Thoracic aorta (tissue), 2 donors: ENCODE results near the gene UBQLNL. TPM values are rescaled to one million over a fixed set of nuclear protein-coding genes. Genes with fewer than 3 reads are reported as not detected.

ENCODE experiments used
- ATAC-seq: fragments of 150-250 bp; one replicate; pipeline ENCODE4 v1.8.0; 2017; ENCODE audit warnings: low read depth; ENCODE audit not compliant: insufficient number of reproducible peaks, low FRiP score
- DNase-seq: peaks from one replicate; pipeline ENCODE4 v3.0.0-alpha.2; 2020; ENCODE audit warnings: low spot score
- H3K27ac ChIP-seq, 2 donors: fragments of 200-600 bp; sonication (generic); 1 replicate in 1 of 2; 2 replicates in 1 of 2; pipeline ENCODE4 v1.5.1; 2016; ENCODE audit warnings: mild to moderate bottlenecking in 2 of 2, moderate library complexity in 2 of 2
- H3K27me3 ChIP-seq: fragments of 200-600 bp; sonication (generic); replicated peaks from 2 replicates; pipeline ENCODE4 v1.6.0; 2016; ENCODE audit warnings: mild to moderate bottlenecking; ENCODE audit not compliant: insufficient read depth
- H3K36me3 ChIP-seq: fragments of 200-600 bp; sonication (generic); one replicate; pipeline ENCODE4 v1.5.1; 2016
- H3K4me1 ChIP-seq, 2 donors: fragments of 200-600 bp; sonication (generic); 1 replicate in 1 of 2; 2 replicates in 1 of 2; pipeline versions ENCODE4 v1.5.1 to v1.6.0; 2016; ENCODE audit warnings: low read depth in 2 of 2, mild to moderate bottlenecking in 1 of 2; ENCODE audit not compliant: control insufficient read depth in 1 of 2
- H3K4me3 ChIP-seq: fragments of 200-600 bp; sonication (generic); 2 replicates; pipeline ENCODE4 v1.5.1; 2016; ENCODE audit warnings: mild to moderate bottlenecking
- H3K9me3 ChIP-seq: fragments of 200-600 bp; sonication (generic); 2 replicates; pipeline ENCODE4 v1.5.1; 2016
- CTCF ChIP-seq: fragments of 200-600 bp; sonication (generic); IDR thresholded peaks from one replicate; pipeline ENCODE4 v1.5.1; 2019; ENCODE audit warnings: antibody characterized with exemption
- total RNA-seq, 2 donors: library from RNA; depleted of rRNA; stranded (reverse); fragments of >200 nt; gene quantifications; one replicate each; pipeline versions ENCODE4 v1.1.0 to v1.2.3, GENCODE V29; 2016

Gene UBQLNL
- total RNA-seq, 2 donors from 2014 or later, result 0.56 to 1.4 TPM

GRCh38 chr11:5536482-5536881 is 20.0 kb upstream of the UBQLNL start:
- H3K27me3 ChIP-seq, result no peaks in the 10 kb centered on the region
- no peak for TF ChIP-seq CTCF
- H3K27ac ChIP-seq, result no peak overlapping the region
- ATAC-seq, result no peak
- H3K9me3 ChIP-seq, result no peaks in the 10 kb centered on the region
- no peak for DNase-seq
- no peak overlapping the region for H3K4me3 ChIP-seq
- H3K36me3 ChIP-seq, result no peaks in the 10 kb centered on the region
- H3K4me1 ChIP-seq, result no peaks in the 10 kb centered on the region

GRCh38 chr11:5534046-5534445 is 17.5 kb upstream of the UBQLNL start:
- H3K4me1 ChIP-seq, result no peaks in the 10 kb centered on the region
- H3K27me3 ChIP-seq, result no peaks in the 10 kb centered on the region
- TF ChIP-seq CTCF, result no peak
- no peaks in the 10 kb centered on the region for H3K36me3 ChIP-seq
- ATAC-seq (no peak), DNase-seq (no peak)
- H3K9me3 ChIP-seq, result no peaks in the 10 kb centered on the region
- H3K4me3 ChIP-seq, result no peak overlapping the region
- no peak overlapping the region for H3K27ac ChIP-seq

DNA sequence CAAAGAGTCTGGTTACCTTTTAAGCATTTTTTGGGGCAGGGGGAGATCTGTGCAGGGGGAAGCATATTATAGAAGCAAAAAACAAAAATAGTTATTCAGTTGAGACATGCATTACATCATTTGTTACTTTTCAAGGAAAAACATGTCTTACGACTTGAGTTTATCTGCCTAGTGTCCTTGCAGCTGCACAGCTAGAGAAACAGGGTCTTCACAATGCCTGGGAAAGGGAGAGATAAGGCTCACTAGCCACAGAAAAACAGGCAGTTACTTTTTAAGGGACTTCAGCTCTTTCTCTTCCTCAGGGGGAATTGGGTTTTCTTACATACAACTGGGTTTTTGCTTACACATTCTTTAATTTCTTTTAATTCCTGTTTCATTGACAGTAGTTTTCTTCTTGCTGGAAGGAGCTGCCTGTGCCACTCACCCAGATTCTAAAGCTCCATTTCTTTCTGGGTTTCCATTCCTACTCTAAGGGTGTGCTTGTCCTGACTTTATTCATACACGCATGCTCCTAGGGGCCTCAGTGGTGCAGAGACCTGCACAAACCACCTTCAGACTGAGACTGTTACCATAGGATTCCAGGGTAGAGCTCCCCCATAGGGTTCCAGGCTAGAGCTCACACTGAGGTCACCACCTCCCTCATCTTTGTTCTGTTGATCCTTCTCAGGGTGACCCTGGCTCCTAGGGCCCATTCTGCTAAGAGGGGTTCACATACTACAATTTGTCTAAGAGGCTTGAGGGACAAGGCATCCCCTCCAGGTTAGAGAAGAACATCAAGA is 14.7 kb upstream of the UBQLNL start:
- no peak for DNase-seq

DNA sequence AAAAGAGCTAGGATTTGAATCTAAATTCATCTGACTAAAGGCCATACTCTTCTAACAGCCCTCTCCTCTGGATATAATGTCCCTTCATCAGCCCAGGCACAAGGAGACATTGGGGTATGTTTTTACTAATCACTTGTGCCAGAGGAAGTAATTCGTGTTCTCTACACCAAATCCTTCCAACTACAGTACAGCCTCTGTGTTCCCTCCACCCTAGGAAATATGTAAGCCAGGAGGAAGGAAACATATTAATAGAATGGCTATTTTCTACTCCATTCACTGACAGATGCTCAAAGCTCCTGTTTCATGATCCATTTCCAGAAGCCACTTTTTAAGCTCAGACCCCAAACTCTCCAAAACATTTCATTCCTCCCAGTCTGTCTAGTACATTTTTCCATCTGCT is 12.0 kb upstream of the UBQLNL start:
- H3K4me3 ChIP-seq, result no peak overlapping the region
- ATAC-seq, result no peak

More for the DNA sequence above, 14.7 kb upstream of the UBQLNL start:
- no peak for ATAC-seq
- no peaks in the 10 kb centered on the region for H3K36me3 ChIP-seq
- H3K9me3 ChIP-seq, result no peaks in the 10 kb centered on the region
- no peak overlapping the region for H3K27ac ChIP-seq
- no peaks in the 10 kb centered on the region for H3K4me1 ChIP-seq
- H3K4me3 ChIP-seq, result no peak overlapping the region
- H3K27me3 ChIP-seq, result no peaks in the 10 kb centered on the region
- no peak for TF ChIP-seq CTCF

DNA sequence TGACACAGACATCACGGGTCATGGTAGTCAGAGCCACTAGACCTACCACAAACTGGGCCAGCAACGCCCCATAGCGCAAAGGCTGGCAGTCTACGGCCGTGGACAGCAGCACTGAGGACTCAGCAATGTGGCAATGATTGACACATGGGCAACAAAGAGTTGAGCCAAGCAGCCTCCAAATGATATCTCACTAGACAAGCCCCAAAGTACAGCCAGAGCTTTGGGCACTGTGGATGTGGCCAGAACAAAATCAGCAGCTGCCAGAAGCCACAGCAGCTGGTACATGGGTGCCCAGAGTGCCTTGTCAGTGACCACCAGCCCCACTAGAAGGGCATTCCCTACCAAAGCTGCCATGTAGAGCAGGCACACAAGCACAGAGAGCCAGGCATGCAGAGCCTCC is 11.2 kb upstream of the UBQLNL start:
- Histone ChIP-seq H3K4me1 (no peaks in the 10 kb centered on the region), H3K4me3 (no peak overlapping the region), H3K9me3 (no peaks in the 10 kb centered on the region), H3K27ac (no peak overlapping the region), H3K36me3 (no peaks in the 10 kb centered on the region), H3K27me3 (no peaks in the 10 kb centered on the region)
- no peak for ATAC-seq
- no peak for TF ChIP-seq CTCF
- no peak for DNase-seq

More for the DNA sequence above, 12.0 kb upstream of the UBQLNL start:
- Histone ChIP-seq H3K36me3 (no peaks in the 10 kb centered on the region), H3K27ac (no peak overlapping the region), H3K27me3 (no peaks in the 10 kb centered on the region), H3K4me1 (no peaks in the 10 kb centered on the region), H3K9me3 (no peaks in the 10 kb centered on the region)
- TF ChIP-seq CTCF, result no peak
- no peak for DNase-seq
